Measurements from ENCODE around the gene SREBF1.
A peak's percentile ranks its signal among the peaks of the same experiment; 100 is the strongest.

SREBF1 gene

GRCh38 chr17:17772231-17772630, 64.6 kb downstream of the SREBF1 start:
- no peak for DNase-seq

- no peak for DNase-seq
Observed at GRCh38 chr17:17771498-17772201, 65.1 kb downstream of the SREBF1 start.

GRCh38 chr17:17770632-17771044, 66.1 kb downstream of the SREBF1 start:
- DNase-seq, result no peak

- no peak for DNase-seq
Observed at GRCh38 chr17:17769869-17770631, 66.7 kb downstream of the SREBF1 start.

GRCh38 chr17:17768424-17769088, 68.2 kb downstream of the SREBF1 start:
- peak; percentile 10 for DNase-seq

- DNase-seq, result no peak
Observed at GRCh38 chr17:17767887-17768418, 68.8 kb downstream of the SREBF1 start.

- DNase-seq, result no peak
Observed at GRCh38 chr17:17767154-17767869, 69.5 kb downstream of the SREBF1 start.

GRCh38 chr17:17766744-17767120, 70.1 kb downstream of the SREBF1 start:
- DNase-seq, result no peak

- DNase-seq, result peak; percentile 5
Observed at GRCh38 chr17:17766077-17766743, 70.6 kb downstream of the SREBF1 start.

GRCh38 chr17:17765359-17766076, 71.3 kb downstream of the SREBF1 start:
- DNase-seq, result no peak

GRCh38 chr17:17763734-17764133, 73.1 kb downstream of the SREBF1 start:
- no peak for DNase-seq

GRCh38 chr17:17763136-17763535, 73.7 kb downstream of the SREBF1 start:
- DNase-seq, result no peak

GRCh38 chr17:17762744-17763105, 74.1 kb downstream of the SREBF1 start:
- no peak for DNase-seq

Measured in DMS79 treated with DMSO at 0.1 percent for 48 hours (cell line).